EH (cell line): ENCODE results near the gene ROBO1.
A peak's percentile ranks its signal among the peaks of the same experiment; 100 is the strongest.

Source experiments
- DNase-seq: peaks from one replicate; pipeline ENCODE4 v3.0.0-alpha.2; 2015; ENCODE audit warnings: low read depth

The ROBO1 gene

DNA sequence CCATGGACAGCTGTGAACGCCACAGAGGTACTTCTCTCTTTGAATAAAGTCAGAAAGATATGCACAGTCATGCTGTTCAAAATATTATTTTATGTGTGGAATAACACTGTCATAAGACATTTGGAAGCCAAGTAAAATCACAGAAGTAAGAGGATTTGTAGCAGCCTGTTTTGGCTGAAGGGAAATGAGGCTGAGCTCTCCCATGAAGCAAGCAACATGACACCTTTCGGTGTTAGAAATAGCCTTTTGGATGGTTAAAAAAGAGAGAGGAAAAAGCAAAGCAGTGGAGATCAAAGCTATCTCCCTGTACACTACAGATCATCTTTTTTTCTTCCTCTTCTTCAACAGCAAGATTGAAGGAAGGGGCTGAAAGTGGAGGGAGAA, 755.3 kb downstream of the ROBO1 start:
- no peak for DNase-seq

DNA sequence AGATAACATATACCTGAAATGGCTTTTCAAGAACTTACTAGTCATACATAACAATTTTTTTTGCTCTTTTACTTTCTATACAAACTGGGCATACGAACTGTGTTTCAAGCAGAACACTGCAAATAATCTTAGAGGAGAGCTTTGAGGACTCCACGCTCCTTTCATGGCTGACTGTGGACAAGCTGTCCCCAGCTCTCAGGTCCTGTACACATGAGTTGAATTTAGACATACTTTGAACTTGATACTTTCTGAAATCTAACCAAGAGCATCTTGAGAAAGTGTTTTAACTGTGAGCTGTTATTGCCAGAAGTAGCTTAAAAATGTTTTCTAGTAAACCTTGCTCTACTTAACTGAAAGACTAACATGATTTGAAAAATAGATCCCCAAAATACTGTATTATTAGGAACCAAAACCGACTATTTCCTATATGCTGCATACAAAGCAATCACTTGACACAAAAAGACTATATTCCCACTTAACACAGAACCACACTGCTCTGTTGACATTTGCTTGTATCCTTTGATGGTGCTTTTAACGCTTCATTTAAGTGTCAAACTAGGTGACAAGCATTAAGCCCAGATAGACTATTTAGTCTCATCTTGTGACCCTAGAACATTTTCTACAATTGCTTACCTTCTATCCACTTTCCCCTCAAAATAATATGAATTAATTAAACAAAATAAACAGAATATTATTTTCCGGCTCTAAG, 755.8 kb downstream of the ROBO1 start:
- no peak for DNase-seq

DNA sequence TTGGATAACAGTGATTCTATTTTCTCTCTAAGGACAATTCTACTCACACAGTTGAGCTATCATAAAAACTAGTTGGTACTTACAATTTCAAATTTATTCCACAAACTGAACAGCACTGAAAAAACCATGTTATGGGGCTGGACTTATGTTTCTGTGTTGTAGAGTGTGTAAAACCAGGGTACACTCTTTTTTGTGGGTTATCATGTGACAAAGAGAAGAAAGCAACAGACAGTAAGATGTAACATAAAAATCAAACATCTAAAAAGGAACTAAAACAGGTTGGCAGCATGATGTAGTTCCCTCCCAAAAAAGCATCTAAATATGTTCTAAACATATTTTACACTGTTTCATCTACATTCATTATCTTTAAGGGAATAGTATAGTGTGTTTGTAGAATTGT, 757.9 kb downstream of the ROBO1 start:
- no peak for DNase-seq

DNA sequence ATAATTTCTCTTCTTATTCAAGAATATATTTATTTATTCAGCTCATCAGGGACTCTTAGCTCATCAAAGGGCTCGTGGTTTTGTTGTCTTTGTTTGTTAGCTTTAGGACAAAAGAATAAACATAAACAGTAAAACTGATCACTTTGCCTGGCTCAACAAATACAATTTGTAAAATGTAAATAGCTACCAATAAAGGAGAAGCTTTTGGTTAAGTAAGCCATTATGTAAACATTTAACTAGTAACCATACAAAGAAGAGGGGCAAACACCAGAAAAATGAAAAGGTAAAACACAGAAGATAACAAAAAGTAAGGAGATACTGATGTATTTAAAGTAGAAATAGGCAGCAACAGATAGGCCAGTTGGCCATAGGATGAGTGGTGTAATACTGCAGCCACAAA, 761.7 kb downstream of the ROBO1 start:
- DNase-seq = no peak

DNA sequence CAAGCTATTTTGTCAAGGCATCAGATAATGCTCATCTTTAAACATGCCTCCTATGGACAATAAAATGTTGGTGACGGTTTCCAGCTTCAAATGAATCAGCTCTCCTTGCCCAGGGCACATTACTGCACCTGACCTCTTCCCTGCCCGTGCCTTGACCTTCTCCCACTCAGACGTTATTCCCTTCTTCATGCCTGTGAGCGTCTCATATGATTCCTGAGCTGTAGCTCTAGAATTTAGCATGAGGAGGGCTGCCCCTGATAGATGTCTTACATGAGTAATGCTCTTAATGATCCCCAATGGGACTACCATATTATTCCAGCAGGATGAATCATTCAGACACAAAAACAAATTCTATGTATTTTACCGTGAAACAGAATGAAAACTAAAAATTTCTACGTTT, 762.7 kb downstream of the ROBO1 start:
- DNase-seq = peak; percentile 60

DNA sequence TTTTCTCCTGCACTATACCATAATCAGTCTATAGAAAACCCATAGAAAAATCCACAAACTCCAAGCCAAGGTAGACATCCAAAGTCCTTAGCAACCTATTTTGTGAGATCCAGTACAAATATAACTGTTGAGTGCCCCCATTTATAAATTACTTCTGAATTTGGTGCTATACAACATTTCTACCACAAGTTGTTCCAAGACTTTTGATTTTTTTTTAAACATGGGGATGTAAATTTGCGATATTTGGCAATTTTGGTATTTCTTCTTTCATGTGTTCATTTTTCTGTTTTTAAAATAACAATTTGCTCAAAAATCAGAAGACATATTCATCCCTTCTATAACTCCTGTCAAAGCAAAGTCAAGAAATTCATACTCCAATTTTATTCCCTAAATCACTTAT, 763.8 kb downstream of the ROBO1 start:
- DNase-seq = no peak

DNA sequence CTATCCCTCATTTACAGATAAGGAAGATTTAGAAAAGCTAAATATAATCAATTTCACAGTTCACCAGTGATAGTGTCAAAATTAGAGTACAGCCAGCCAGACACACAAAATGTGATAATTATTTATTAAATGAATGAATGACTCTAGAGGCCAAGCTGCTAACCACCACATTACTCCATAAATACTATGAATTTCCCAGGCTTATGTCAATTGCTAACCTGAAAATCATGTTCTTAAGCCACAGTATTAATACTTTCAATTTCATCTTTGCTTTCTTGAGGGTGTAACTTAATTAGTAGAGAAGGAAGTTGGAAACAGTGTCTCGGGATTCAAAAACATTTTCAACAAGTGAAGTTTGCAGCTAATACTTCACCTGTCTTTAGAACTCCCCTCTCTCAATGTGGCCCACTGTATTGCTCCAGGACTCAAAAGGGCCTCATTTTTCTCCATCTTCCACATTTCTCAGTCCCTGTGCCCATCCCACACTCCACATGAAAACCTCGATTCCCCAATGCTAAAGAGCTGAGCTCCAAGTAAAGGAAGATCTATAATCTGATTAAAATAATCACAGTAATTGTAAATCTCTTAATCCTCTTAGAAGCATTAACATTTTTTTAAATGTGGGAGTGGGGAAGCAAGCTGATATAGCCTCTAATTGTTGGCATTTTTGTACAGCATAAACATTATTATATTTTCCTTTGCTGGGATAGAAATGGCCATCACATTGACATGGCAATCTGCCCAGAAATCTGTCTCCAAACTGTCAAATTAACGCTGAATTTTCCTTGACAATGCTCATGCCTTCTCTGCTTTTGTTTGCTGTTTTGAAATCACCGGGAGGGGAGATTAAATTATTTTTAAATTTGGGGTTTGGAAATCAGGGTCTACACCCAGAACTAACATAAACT, 765.1 kb downstream of the ROBO1 start:
- no peak for DNase-seq

DNA sequence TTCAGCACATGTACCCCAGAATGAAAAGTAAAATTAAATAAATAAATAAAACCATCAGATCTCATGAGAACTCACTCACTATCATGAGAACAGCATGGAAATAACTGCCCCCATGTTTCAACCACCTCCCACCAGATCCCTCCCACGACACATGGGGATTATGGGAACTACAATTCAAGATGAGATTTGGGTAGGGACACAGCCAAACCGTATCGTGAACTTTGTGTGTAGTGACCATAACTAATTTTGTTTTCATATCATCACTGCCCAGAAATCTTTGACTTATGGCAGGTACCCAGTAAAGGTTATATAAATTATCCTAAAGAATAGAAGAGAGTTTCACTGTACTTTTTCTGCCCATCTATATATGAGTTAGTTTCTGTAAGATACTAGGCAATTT, 766.5 kb downstream of the ROBO1 start:
- no peak for DNase-seq

DNA sequence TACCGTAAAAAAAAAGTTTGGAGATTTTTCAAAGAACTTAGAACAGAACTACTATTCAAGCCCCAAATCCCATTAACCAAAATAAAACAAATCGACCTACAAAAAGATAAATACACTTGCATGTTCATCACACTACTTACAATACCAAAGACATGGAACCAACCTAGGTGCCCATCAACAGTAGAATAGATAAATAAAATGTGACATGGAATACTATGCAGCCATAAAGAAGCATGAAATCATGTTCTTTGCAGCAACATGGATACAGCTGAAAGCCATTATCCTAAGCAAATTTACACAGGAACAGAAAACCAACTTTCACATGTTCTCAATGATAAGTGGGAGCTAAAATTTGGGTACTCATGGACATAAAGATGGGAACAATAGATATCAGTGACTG, 768.7 kb downstream of the ROBO1 start:
- DNase-seq = no peak

DNA sequence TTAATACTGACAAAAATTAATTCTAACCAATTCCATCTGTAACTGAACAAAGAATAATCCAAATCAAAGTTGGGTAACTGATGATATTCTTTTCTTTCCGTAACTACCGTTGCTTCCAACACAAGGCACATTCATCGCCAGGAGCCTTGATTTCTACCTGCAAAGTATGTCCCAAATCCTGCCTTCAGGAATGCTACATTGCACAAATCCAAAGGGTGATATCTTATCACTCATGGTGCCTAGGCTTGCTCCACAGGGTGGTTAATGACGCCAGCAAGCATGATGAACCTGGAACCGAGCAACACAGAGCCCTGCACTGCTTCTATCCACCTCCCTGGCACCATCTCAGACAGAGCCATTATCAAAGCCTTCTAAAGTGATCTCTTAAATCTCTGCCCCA, 772.7 kb downstream of the ROBO1 start:
- no peak for DNase-seq

DNA sequence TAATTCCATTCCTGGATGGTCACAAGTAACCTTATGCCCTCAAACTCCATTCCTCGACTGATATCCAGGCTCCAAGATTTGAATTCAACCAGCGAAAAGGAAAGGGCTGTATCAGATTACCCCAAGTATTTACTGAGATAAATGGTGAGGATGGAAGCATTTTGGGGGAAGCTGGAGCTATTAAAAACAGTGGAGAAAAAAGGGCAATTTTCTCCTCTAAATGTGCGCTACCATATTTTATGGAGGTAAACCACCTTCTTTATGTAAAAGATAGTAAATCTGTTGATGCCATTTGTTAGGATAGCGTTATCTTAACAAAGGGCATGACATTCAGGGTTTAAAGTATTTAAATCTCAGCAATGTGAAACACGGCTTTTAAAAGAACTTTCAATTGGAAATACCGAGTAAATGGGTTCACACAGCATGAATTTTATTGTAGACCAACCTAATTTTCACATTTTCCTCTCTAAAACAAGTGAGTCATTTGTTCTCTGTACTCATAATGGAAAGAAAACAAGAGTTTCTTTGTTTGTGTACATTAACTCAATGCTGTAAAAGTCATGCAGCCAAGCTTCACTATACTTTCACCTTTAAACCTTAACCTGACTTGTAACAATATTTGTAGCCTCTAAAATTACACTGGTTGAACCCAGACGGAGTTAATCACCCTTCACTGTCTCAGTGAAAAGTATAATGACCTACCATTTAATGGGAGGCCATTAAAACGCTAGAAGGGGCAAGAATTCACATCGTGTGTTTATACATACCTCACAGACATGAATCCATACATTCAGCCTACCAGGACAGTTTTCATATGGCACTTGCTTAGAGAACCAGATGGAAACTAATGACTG, 773.4 kb downstream of the ROBO1 start:
- no peak for DNase-seq

DNA sequence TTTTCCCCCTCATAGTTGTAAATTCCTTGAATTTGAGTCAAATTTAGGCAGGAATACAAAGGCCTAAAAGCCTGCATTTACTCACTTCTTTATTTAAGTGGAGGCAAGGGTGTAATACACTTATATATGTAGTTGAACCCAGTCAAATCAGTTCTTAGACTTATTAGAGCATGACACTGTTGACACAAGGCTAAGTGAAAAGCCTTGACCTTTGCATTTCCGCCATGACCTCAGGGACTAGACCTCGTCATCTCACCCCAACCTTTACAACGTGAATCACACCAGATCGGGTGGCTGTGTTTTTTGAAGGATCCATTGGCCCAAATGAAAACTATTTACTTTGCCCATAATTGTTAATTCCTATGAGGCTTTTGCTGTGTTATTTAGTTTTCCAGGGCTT, 774.4 kb downstream of the ROBO1 start:
- no peak for DNase-seq

DNA sequence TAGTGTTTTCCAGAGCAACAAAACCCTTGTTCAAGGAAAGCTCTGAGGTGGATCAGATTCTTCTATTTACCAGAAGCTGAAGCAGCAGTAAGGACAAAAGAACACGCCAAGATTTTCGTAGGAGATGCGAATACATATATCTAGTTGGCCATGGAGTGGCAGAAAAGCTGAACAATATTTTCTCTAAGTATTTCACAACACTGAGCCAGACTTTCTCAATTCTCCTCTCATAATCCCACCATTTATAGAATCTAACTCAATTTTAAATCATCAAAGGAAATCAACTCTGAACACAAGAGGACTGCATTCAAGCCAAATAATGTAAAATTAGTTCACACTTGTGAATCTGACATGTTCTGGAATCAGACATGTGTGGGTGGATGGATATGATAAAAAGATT, 775.0 kb downstream of the ROBO1 start:
- DNase-seq = no peak

DNA sequence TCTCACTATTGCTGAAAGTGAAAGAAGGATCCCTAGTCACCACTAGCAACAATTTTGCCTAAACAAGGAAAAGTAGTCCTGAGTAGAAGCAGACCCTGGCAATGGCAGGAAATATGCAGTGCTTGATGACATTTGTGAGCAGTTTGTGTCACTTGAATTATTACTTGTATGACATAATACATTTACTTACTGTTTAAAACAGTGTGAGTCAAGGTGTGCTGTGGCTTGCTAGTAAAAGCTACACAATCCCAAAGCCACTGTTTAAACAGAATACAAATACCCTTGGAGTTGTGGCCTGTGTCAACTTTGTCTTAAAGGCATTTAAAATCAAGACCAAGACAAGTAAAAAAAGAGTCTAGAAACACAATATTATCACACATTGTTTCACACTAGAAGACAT, 775.4 kb downstream of the ROBO1 start:
- DNase-seq = no peak

DNA sequence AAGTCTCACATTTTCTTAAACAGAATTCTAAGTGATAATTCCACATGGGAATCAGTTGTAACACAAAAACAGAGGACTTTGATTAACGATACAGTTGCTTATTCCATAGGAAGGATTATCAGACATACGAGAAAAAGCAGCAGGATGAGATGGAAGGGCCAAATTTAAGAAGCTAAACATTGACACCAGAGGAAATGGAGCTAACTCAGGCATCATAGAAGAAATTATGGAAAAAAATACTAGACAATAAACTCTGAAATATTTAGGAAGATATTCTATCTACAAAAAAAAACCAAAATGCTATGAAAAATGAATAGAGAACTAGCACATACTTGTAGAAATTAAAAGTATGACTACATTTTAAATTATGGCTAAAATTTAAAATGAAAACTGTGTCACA, 776.1 kb downstream of the ROBO1 start:
- DNase-seq = no peak

DNA sequence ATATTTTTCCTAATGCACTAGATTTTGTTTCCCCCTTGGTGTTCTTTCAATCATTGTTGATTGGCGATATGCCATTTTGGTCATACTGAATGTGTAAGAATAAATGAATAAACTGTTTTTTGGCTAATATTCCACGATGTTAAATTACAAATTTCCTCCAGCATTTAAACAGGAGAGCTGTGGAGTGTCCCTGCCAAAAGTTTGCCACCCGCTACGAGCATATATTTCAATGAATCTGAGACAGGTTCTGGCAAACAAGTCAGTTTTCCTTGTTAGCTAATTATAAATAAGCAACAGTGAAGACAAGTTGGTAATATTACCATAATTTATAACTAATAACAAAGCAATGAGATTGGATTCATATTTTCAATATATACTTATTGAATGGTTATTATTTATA, 777.6 kb downstream of the ROBO1 start:
- DNase-seq = no peak

DNA sequence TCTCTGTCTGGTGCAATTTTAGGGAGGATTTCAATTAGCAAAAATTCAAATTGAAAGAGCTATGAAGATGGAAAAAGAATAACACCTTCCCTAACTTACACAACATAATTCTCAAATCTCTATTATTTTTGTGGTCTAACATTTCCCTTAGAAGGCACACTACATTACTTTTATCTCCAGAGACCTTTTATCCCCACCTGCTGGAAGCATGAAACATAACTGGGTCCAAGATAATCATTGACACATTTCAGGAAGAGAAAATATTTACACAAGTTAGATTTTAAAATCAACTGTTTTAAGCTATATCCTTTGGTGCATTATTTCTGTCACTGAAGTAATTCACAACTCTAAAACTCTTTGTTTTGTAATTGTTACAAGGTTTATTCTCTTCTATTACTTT, 779.5 kb downstream of the ROBO1 start:
- DNase-seq = peak; percentile 37

DNA sequence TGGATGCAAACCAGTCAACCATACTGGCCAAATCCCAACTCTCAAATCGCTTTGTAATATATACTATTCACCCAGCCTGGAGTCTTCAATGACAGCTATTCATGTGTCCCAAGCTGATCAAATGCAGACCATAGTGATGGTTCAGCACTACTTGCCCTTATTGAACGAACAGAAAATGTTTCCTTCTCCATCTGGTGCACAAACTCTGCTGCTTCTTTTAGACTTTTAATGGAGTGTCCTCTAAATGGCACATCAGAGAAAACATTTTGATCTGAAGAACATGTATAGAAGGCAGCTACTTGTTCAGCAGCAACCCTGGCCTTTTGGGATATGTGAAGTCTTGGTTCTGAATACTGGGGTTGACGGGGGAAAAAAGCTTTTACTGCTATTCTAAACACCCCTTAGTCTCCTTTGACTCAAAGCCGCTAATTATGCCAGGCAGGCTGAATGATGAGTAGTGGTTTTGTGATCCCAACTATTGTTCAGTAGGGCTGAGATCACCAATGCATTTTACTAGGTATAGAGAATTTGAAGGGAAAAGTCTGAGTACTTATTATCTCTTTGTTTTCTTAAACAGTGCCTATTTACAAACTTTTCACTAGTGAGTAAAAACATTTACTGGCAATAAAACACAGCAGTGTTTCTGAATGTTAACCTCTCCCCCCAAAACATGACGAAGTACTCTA, 781.2 kb downstream of the ROBO1 start:
- no peak for DNase-seq

DNA sequence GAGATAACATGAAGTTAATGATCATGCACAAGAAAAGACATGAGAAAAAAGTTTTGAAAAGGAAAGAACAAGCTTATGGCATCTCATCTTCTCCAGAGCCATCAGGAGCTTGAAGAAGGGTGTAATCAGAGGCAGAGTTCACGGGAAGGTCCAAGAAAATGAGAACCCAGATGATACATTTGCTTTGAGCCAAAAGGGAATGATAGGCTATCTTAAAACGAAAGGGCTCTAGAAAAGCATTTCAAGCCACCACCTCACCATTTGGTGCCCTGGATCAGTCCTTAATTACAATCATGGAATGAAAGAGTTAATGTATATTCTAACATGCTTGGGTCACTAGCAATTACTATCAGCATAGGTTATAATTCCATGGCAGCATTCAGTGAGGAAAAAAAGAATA, 781.8 kb downstream of the ROBO1 start:
- DNase-seq = no peak

DNA sequence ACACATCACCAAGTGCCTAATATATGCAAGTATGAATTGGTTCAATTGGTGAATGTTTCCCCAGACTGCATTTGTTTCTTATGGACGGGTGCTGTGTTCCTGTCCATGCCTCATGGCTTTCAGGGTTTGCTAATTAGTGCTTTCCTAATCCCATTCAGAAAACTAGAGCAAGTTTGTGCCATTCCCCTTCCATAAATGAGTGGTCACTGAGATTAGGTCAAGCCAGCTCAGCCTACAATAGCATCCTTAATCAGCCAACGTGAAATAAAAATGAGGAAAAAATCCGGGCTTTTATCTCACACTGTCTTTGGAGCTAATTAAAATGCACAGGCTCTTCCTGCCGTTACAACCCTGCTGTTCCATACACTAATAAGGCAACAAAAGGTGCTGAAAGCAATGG, 788.8 kb downstream of the ROBO1 start:
- DNase-seq = peak; percentile 5

DNA sequence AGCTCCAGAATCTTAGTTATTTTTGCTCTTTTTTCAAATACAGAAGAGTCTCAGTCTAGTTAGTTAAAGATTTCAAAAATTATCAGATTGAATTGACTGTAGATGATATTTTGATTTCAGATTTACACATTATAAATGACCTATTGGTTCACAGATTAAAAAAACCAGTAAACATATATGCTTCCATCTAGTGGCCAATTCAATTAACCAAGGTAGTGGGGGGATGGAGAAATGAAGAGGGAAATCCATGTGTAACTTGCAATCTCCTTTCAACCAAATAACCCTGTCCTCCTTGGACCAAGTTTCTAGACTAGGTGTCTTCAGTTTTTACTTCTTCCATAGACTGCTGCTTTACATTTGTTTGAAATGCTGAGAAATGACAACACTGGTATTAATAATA, 789.8 kb downstream of the ROBO1 start:
- DNase-seq = peak; percentile 24

DNA sequence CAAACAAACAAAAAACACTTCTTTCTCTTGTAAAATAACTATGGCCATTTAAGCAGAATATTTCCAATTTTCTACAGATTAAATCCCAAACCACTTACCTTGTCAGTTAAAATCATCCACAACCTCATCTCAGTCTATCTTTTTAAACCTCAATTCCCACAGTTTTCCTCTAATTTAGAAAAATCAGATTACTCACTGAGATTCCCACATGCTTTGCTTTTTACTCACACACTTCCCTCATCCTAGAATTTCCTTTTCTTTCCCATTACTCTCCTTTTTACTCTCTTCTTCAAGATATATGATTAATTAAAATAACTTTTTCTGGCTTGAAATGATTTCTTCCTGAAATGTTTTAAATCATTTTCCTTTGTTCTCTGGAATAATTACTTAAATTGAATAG, 790.7 kb downstream of the ROBO1 start:
- peak; percentile 68 for DNase-seq
